ENCODE measurements around the gene FEV.

- no peak for TF ChIP-seq CTCF (IDR thresholded peaks at IDR 0.05; ENCODE audit: poor library complexity, severe bottlenecking)
- no peak for TF ChIP-seq REST (IDR thresholded peaks at IDR 0.05; ENCODE audit: borderline replicate concordance)
- no peak for TF ChIP-seq SMC3 (conservative IDR thresholded peaks at IDR 0.05; ENCODE audit: poor library complexity)
- no peak for TF ChIP-seq MXI1 (conservative IDR thresholded peaks at IDR 0.05; ENCODE audit: poor library complexity, severe bottlenecking)
- no peak for TF ChIP-seq POLR2AphosphoS5 (IDR thresholded peaks at IDR 0.05)
Measured at GRCh38 chr2:219010873-219011272, 25.9 kb upstream of the FEV start.
